Endometrium (tissue), 2 donors: ENCODE results near the gene TNMD.

Experiments used
- FAIRE-seq: peaks from 2 replicates; lab custom pipeline; 2012; peaks lifted over from hg19 to GRCh38; lab: Jason Lieb, UNC
- donor health status: control.
- donor health status: control.

TNMD gene

DNA sequence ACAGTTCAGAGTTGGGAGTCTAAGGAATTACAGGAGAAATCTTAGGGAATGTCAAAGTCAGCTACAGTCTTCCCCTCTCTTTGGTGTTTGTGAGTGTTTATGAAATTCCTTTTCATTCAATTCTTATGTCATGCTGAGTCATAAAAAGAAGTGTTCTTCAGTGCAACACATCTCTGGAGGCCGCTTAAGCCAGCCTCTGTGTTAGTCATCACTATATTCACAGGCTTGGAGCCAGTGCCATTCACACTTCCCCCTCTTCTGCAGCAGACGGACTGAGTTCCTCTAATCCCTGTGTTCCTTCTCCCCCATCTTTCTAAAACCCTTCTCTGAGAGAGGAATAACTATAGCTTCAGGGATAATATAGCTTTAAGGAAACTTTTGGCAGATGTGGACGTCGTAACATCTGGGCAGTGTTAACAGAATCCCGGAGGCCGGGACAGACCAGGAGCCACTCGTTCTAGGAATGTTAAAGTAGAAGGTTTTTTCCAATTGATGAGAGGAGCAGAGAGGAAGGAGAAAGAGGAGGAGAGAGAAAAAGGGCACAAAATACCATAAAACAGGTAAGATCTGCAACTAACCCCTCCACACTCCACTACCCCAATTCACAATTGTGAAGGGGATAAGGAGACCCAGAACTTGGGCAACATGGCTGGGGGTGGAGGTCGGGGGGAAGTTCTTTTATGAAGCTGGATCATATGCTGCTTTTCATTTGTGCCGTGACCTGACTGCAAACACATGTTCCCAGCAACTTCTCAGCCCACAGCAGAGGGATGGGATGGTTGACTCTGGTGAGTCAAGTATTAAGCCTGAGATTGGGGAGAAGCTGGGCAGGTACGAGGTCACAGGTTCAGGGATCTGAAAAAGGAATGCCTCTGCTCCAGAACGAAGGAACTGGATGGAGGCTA, 59.5 kb downstream of the TNMD start, which contains the start of gene SRPX2:
SRPX2 (plus strand) TSS at position 244 of the 905 bp plus-strand sequence. CDS start 2,124 bp downstream, outside the sequence.
- FAIRE-seq = no peak

DNA sequence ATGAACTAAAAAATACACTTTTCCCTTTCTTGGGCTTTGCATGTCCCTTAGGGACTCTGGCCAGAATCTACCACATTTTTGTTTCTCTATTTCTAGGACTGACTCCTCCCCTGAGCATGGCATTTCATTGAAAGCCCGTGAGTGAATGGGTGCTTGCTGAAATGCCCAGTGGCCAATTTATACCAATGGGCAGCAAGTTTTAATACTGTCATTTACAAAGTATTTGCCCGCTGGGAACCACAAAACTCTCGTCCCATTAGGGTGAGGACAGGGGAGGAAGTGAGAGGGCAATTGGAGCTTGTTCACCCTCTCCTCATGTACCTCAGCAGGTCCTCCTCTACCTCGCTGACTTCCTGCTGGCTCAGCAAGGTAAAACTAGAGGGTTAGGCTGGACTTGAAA, 60.4 kb downstream of the TNMD start:
- no peak for FAIRE-seq

DNA sequence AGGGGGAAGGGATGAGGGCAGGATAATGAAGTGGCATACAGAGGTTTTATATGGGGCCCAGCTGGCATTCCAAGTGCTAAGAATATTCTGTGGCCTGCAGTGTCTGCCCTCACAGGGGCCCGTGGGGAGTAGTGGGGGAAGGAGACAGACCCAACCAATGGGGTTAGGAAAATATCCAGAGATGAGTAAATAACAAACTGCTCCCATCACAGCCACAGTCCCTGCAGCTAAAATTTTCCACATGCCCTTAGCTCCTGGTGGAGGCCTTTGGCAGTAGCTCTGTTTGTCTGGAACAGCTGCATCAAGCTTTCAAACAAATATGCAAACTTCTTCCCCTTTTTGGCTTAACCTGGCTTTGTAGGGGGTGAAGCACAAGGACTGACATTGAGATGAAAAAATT, 62.4 kb downstream of the TNMD start:
- peak; percentile 33 for FAIRE-seq

DNA sequence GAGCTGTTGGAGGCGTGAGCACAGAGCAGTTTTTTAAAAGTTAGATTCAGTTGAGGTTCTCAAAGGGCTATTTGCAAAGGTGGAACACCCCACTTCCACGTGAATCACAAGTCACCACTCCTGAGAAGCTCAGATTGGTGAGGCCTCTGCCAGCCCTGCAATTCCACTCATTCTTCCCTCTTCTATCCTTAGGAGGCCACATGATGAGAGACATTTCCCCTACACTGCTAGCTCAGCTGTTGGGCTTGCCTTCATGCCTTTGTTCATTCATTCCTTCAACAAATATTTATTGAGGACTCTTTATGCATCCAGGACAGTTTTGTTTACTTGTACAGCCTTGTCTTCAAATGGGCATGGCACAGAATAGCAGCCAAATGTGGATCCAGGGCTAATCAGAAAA, 63.0 kb downstream of the TNMD start:
- no peak for FAIRE-seq

DNA sequence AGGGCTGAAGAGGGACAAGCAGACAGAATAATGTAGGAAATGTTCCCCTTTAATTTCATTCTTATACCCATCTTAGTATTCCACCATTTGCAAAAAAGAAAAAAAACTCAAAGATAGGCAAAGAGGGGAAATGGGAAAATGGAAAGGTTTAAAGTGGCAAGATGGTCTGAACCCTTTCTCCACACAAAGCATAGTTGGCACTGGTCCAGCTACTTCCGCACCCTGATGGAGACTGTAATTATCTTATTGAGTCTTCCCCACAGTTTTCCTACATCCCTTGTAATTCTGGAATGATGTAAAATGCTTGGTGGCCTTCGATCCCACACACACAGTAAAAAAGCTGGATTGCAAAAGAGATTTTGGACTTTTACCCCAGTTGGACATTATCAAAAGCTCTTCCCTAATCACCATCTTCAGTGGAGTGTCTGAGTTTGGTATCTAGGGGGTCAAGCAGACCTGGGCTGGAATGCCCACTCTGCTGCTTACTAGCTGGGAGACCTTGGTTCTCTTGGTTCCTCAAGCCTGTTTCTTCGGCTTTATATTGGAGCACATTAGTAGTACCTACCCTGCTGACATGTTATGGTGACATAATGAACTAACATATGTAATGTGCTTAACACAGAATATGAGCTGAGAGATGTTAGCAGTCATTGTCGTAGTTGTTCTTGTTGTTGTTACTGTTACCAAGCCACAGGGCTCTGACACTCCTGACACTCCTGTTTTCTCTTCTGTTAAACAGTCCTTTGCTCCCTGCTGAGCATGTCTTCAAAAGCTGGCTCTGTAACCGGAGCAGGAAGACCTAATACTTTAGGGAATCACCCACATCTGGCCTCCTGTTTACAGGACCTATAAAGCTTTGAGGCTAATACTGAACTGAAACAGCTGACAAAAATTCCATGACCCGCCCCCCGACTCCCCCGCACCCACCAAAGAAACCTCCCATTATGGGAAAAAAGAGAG, 64.0 kb downstream of the TNMD start:
- FAIRE-seq = peak; percentile 55
